HG02678 (cell line): Measurements from ENCODE around the gene IQCH.

Experiments
- ATAC-seq: cut with Tn5 transposase; IDR thresholded peaks from one replicate; pipeline ENCODE4 v1.9.1; 2021; ENCODE audit warnings: mild to moderate bottlenecking, moderate library complexity; ENCODE audit not compliant: unreplicated experiment

Gene IQCH

GRCh38 chr15:67481680-67482079 lies 227.1 kb downstream of the IQCH start:
- ATAC-seq, result no peak

GRCh38 chr15:67495585-67495984 lies 241.0 kb downstream of the IQCH start:
- ATAC-seq, result no peak

- ATAC-seq, result no peak
Observed at GRCh38 chr15:67501177-67501835, 246.7 kb downstream of the IQCH start.

GRCh38 chr15:67501836-67502461 lies 247.4 kb downstream of the IQCH start:
- ATAC-seq, result no peak

GRCh38 chr15:67504056-67504455 lies 249.5 kb downstream of the IQCH start:
- no peak for ATAC-seq

- ATAC-seq, result no peak
Observed at GRCh38 chr15:67504796-67505195, 250.2 kb downstream of the IQCH start.

GRCh38 chr15:67505675-67506572 lies 251.3 kb downstream of the IQCH start:
- no peak for ATAC-seq

- no peak for ATAC-seq
Observed at GRCh38 chr15:67506775-67507747, 252.5 kb downstream of the IQCH start.

GRCh38 chr15:67508407-67508806 lies 253.8 kb downstream of the IQCH start:
- no peak for ATAC-seq

- ATAC-seq, result no peak
Observed at GRCh38 chr15:67509918-67510317, 255.3 kb downstream of the IQCH start.

- no peak for ATAC-seq
Observed at GRCh38 chr15:67510597-67511190, 256.1 kb downstream of the IQCH start.

GRCh38 chr15:67511606-67512005 lies 257.0 kb downstream of the IQCH start:
- no peak for ATAC-seq

- ATAC-seq, result no peak
Observed at GRCh38 chr15:67512140-67512539, 257.6 kb downstream of the IQCH start.

GRCh38 chr15:67512933-67513714 lies 258.5 kb downstream of the IQCH start:
- ATAC-seq, result no peak

- ATAC-seq, result no peak
Observed at GRCh38 chr15:67515090-67515489, 260.5 kb downstream of the IQCH start.

GRCh38 chr15:67515557-67515956 lies 261.0 kb downstream of the IQCH start:
- ATAC-seq, result no peak

- ATAC-seq, result no peak
Observed at GRCh38 chr15:67520321-67521028, 265.9 kb downstream of the IQCH start.

GRCh38 chr15:67521029-67521782 lies 266.6 kb downstream of the IQCH start, which contains the start of gene C15orf61:
C15orf61 (plus strand) TSS chr15:67521131; CDS start chr15:67521249, 118 bp downstream.
- peak; percentile 76 for ATAC-seq
